Prostate gland (tissue), 2 donors: ENCODE data around the gene BPIFB6.

Source experiments
- CTCF ChIP-seq, 4 experiments: fragments of 200-600 bp in 2 of 4; fragments of 450-650 bp in 2 of 4; sonication (generic) in 2 of 4; IDR thresholded peaks; 1 replicate in 3 of 4; 2 replicates in 1 of 4; pipeline ENCODE4 v1.5.1; 2016 to 2019; ENCODE audit warnings: antibody characterized with exemption in 4 of 4, mild to moderate bottlenecking in 2 of 4, moderate library complexity in 2 of 4
- POLR2A ChIP-seq: fragments of 450-650 bp; IDR thresholded peaks from one replicate; pipeline ENCODE4 v1.6.1; 2016; ENCODE audit warnings: antibody characterized with exemption, mild to moderate bottlenecking
- POLR2AphosphoS5 ChIP-seq: sonication (generic); formaldehyde crosslinking; IDR thresholded peaks from one replicate; pipeline ENCODE4 v1.6.1; 2017; ENCODE audit warnings: antibody characterized with exemption

- TF ChIP-seq POLR2A: no peak
- TF ChIP-seq POLR2AphosphoS5: no peak
- no peak for TF ChIP-seq CTCF (IDR thresholded peaks at IDR 0.05)
Measured at GRCh38 chr20:33017542-33017941, 13.9 kb upstream of the BPIFB6 start.
